Naive thymus-derived CD8-positive, alpha-beta T cell (primary cell): ENCODE data around the gene PRKCH. TPM values are rescaled to one million over a fixed set of nuclear protein-coding genes. Genes with fewer than 3 reads are reported as not detected.
"Not testable (repeated sequence)": the region's sequence is repeated elsewhere in the genome, so short reads cannot be mapped to it uniquely, and the experiment has no call there.

ENCODE experiments used
- ATAC-seq, 2 donors: fragments of 150-1000 bp; cut with Tn5 transposase in 1 of 2; sonication (Bioruptor Pico), chemical (Tn5 transposase) in 1 of 2; 1 replicate in 1 of 2; 2 replicates in 1 of 2; pipeline ENCODE4 v1.10.0; 2021; ENCODE audit warnings: mild to moderate bottlenecking in 2 of 2, moderate library complexity in 2 of 2
- POLR2A ChIA-PET: fragments of 350-600 bp; sonication (Branson Sonifier 250); formaldehyde crosslinking; loops from one replicate; lab custom pipeline; 2021; ENCODE audit warnings: antibody characterized with exemption; lab: Charles Lee
- DNase-seq, 10 donors: peaks; one replicate each; pipeline versions ENCODE4 v3.0.0 to v3.0.0-alpha.2; 2020 to 2022
- H3K27ac Mint-ChIP-seq, 10 donors: one replicate each; pipeline ENCODE4 v1.8.0; 2020 to 2022; ENCODE audit warnings: mild to moderate bottlenecking in 10 of 10, mixed read lengths in 10 of 10, moderate library complexity in 4 of 10, inconsistent platforms in 1 of 10
- H3K27me3 Mint-ChIP-seq, 5 donors: one replicate each; pipeline ENCODE4 v1.8.0; 2021 to 2022; ENCODE audit warnings: mixed read lengths in 5 of 5
- H3K36me3 Mint-ChIP-seq, 3 donors: one replicate each; pipeline ENCODE4 v1.8.0; 2020 to 2022; ENCODE audit warnings: mixed read lengths in 3 of 3, mild to moderate bottlenecking in 2 of 3, inconsistent platforms in 1 of 3
- H3K4me1 Mint-ChIP-seq, 4 donors: one replicate each; pipeline ENCODE4 v1.8.0; 2021 to 2022; ENCODE audit warnings: mixed read lengths in 4 of 4
- H3K4me3 Mint-ChIP-seq, 10 donors: one replicate each; pipeline ENCODE4 v1.8.0; 2020 to 2022; ENCODE audit warnings: mild to moderate bottlenecking in 10 of 10, mixed read lengths in 10 of 10, moderate library complexity in 6 of 10, inconsistent platforms in 1 of 10
- H3K9me3 Mint-ChIP-seq, 9 donors: one replicate each; pipeline ENCODE4 v1.8.0; 2020 to 2022; ENCODE audit warnings: mixed read lengths in 9 of 9, mild to moderate bottlenecking in 3 of 9, inconsistent platforms in 1 of 9, moderate library complexity in 1 of 9
- polyA plus RNA-seq, 3 donors: library from polyadenylated mRNA; unstranded; fragments of 300-500 nt; fragmentation: Illumina TruSeq; gene quantifications; one replicate each; pipeline ENCODE4 v1.2.3, GENCODE V29; 2021
- total RNA-seq, 8 experiments: library from RNA in 2 of 8; stranded (reverse) in 2 of 8; gene quantifications; one replicate each; pipeline ENCODE4 v1.2.3 and lab custom pipeline; 2021 to 2026

Gene PRKCH
- total and polyA plus RNA-seq, 5 experiments from 2014 or later: 184 to 306 (median 264) TPM

DNA sequence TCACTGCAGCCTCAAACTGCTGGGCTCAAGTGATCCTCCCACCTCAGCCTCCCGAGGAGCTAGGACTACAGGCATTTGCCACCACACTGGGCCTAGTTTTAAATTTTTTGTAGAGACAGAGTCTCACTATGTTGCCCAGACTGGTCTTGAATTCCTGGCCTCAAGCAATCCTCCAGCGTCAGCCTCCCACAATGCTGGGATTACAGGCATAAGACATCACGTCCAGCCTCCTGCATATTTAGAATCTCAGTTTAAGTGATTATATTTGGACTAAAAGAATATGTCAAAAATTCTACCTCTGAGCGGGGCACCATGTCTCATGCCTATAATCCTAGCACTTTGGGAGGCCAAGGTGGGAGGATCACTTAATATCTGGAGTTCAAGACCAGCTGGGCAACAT, 12.7 kb upstream of the PRKCH start:
- H3K27ac Mint-ChIP-seq, H3K4me3 Mint-ChIP-seq, POLR2A ChIA-PET, DNase-seq, H3K27me3 Mint-ChIP-seq, ATAC-seq: not testable (repeated sequence)
- peaks cover 21 to 59% (median 34%) of the 10 kb centered on the region in 3 donors for H3K36me3 Mint-ChIP-seq
- H3K4me1 Mint-ChIP-seq: peaks cover 8 to 18% (median 13%) of the 10 kb centered on the region in 4 donors
- peaks cover 8 to 53% (median 20%) of the 10 kb centered on the region in 9 donors for H3K9me3 Mint-ChIP-seq

- peaks cover 8 to 34% (median 33%) of the 10 kb centered on the region in 3 donors for H3K36me3 Mint-ChIP-seq
- ATAC-seq: no peak
- H3K27ac Mint-ChIP-seq: peak overlapping the region in 2 of 10 donors; percentile 22 to 56
- peaks cover 4 to 43% (median 26%) of the 10 kb centered on the region in 9 donors for H3K9me3 Mint-ChIP-seq
- H3K4me3 Mint-ChIP-seq: no peak overlapping the region
- POLR2A ChIA-PET: interaction anchor here (0.7 kb wide), 1 partner anchor 10 kb away, joined by 3 read pairs; no protein-coding TSS in a partner anchor
- no peaks in the 10 kb centered on the region for H3K4me1 Mint-ChIP-seq
- no peak for DNase-seq
- no peaks in the 10 kb centered on the region for H3K27me3 Mint-ChIP-seq
Observed at GRCh38 chr14:61315313-61315712, 6.1 kb upstream of the PRKCH start.

GRCh38 chr14:61319086-61319485, 2.3 kb upstream of the PRKCH start:
- ATAC-seq (no peak), DNase-seq (no peak)
- POLR2A ChIA-PET: interaction anchor here (3.4 to 12.5 kb wide), 2 partner anchors 16 to 38 kb away, joined by 12 to 259 read pairs; partner anchors contain the start of gene TMEM30B
- Mint-ChIP-seq H3K9me3 (peaks cover 0 to 12% (median 8%) of the 10 kb centered on the region in 9 donors), H3K4me3 (no peak overlapping the region), H3K36me3 (peaks cover 11 to 24% (median 16%) of the 10 kb centered on the region in 3 donors), H3K4me1 (peaks cover 6 to 13% (median 7%) of the 10 kb centered on the region in 4 donors), H3K27me3 (no peaks in the 10 kb centered on the region), H3K27ac (no peak overlapping the region)

DNA sequence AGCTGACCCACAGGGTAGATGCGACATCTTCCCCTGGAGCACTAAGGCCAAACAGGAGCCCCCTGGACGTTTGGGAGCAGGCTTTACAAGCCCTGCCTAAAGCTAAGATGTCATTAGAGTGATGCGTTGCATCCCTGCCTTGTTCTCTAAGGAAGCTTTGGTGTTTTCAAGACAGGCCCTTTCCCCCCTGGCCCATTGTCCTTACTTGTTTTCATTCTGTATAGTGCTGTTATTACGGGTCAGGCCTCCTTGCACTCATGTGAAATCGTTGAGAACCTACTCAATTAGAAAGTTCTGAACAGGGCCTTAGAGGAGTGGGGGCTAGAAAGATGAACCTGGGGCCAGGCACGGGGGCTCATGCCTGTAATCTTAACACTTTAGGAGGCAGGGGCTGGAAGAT, 1.7 kb upstream of the PRKCH start:
- H3K9me3 Mint-ChIP-seq: peaks cover 0 to 6% (median 4%) of the 10 kb centered on the region in 9 donors
- H3K36me3 Mint-ChIP-seq: peaks cover 12 to 20% (median 12%) of the 10 kb centered on the region in 3 donors
- ATAC-seq (no peak), DNase-seq (no peak)
- no peaks in the 10 kb centered on the region for H3K27me3 Mint-ChIP-seq
- H3K4me3 Mint-ChIP-seq: no peak overlapping the region
- H3K4me1 Mint-ChIP-seq: peaks cover 6 to 15% (median 11%) of the 10 kb centered on the region in 4 donors
- no peak overlapping the region for H3K27ac Mint-ChIP-seq
- POLR2A ChIA-PET: interaction anchor here (0.7 to 12.5 kb wide), 3 partner anchors 16 to 131 kb away, joined by 3 to 259 read pairs (median 12); partner anchors contain the start of gene TMEM30B

DNA sequence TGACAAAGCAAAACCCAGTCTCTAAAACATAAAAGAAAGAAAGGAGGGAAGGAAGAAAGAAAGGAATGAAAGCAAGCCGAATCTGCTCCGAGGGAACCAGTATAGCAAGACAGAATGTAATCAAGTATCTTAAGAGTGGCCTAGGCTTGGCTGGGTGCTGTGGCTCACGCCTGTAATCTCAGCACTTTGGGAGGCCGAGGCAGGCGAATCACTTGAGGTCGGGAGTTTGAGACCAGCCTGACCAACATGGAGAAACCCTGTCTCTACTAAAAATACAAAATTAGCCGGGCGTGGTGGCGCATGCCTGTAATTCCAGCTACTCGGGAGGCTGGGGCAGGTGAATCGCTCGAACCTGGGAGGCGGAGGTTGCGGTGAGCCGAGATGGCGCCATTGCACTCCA, 1.2 kb upstream of the PRKCH start:
- not testable (repeated sequence) for H3K4me3 Mint-ChIP-seq, H3K27ac Mint-ChIP-seq, H3K9me3 Mint-ChIP-seq, ATAC-seq, H3K27me3 Mint-ChIP-seq, DNase-seq
- Mint-ChIP-seq H3K36me3 (peaks cover 14 to 16% (median 15%) of the 10 kb centered on the region in 3 donors), H3K4me1 (peaks cover 9 to 19% (median 15%) of the 10 kb centered on the region in 4 donors)
- POLR2A ChIA-PET: interaction anchor here (0.7 to 12.5 kb wide), 4 partner anchors 15 to 130 kb away, joined by 3 to 259 read pairs (median 9); partner anchors contain the start of gene TMEM30B

DNA sequence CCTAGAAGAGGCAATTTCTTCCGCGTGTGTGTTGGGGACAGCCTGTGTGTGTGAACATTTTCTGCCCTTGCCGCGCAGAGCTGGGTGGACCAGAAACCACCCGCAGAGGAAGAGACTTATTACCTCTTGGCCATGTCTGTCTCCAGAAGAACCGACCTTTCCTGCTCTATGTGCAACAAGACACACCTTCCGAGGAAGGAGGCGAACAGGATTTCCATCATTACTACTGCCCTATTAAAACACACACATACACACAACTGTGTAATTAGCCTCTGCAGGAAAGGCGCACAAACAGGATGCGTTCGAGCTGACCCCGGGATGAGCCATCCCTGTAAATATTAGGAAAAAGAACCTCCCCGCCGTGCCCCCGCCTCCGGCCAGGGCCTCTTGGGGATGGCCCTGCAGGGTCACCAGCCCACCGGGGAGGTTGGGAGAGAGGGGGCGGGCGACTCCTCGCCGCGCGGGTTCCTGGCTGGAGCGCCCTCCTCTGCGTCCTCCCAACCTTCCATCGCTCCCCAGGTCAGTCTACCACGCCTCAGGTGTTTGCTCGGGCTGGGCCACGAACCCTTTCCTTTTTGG, 484 bp upstream of the PRKCH start:
- peaks cover 12 to 27% (median 20%) of the 10 kb centered on the region in 4 donors for H3K4me1 Mint-ChIP-seq
- DNase-seq (peak in 2 of 10 donors; percentile 23 to 64), ATAC-seq (no peak)
- POLR2A ChIA-PET: interaction anchor here (0.7 to 12.5 kb wide), 12 partner anchors 15 to 441 kb away, joined by 3 to 259 read pairs (median 6); partner anchors contain the start of genes SNAPC1 and TMEM30B
- H3K27ac Mint-ChIP-seq: peak overlapping the region in 5 of 10 donors; percentile 83 to 95 (median 91)
- H3K27me3 Mint-ChIP-seq: no peaks in the 10 kb centered on the region
- peaks cover 14 to 20% (median 19%) of the 10 kb centered on the region in 3 donors for H3K36me3 Mint-ChIP-seq
- H3K9me3 Mint-ChIP-seq: no peaks in the 10 kb centered on the region
- H3K4me3 Mint-ChIP-seq: peak overlapping the region in 7 of 10 donors; percentile 45 to 100 (median 75)

- DNase-seq (peak in 7 of 10 donors; percentile 34 to 70 (median 52)), ATAC-seq (peak; percentile 9 to 11)
- peaks cover 14 to 28% (median 26%) of the 10 kb centered on the region in 3 donors for H3K36me3 Mint-ChIP-seq
- POLR2A ChIA-PET: interaction anchor here (0.5 to 12.5 kb wide), 26 partner anchors 13 to 402 kb away, joined by 3 to 259 read pairs (median 5); partner anchors contain the start of genes HIF1A and TMEM30B
- H3K27me3 Mint-ChIP-seq: no peaks in the 10 kb centered on the region
- H3K27ac Mint-ChIP-seq: peak overlapping the region in 9 of 10 donors; percentile 95 to 99 (median 97)
- H3K9me3 Mint-ChIP-seq: no peaks in the 10 kb centered on the region
- H3K4me1 Mint-ChIP-seq: peaks cover 20 to 40% (median 32%) of the 10 kb centered on the region in 4 donors
- H3K4me3 Mint-ChIP-seq: peak overlapping the region in 9 of 10 donors; percentile 96 to 100 (median 98)
Observed at GRCh38 chr14:61322011-61322798, 826 bp downstream of the PRKCH start.

DNA sequence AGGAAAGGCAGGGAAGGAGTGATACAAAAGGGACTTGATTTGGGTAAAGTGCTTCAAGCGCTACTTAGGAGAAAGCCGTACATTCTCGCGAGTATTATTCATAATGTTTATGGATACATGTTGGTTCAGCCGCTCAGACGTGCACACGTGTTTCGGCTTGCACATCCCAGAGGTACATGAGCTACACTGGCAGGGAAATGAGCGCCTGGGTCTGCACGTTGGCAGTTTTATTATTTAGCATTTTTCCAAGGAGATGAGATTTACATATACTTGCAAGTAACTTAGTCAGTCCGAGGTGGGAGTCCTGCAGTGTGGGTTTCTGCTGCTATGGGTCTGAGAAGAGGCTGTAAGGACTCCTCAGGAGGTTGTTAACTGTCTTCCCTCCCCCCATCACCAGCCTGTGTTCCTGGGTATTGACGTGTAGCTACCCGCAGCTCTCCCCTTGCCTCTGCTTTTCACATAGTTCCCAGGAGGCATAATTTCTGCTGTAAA, 1.5 kb downstream of the PRKCH start:
- Mint-ChIP-seq H3K4me3 (peak overlapping the region in 9 of 10 donors; percentile 96 to 100 (median 98)), H3K27ac (peak overlapping the region in 9 of 10 donors; percentile 95 to 99 (median 97)), H3K9me3 (no peaks in the 10 kb centered on the region), H3K4me1 (peaks cover 23 to 46% (median 37%) of the 10 kb centered on the region in 4 donors), H3K36me3 (peaks cover 14 to 32% (median 27%) of the 10 kb centered on the region in 3 donors), H3K27me3 (no peaks in the 10 kb centered on the region)
- ATAC-seq (peak; percentile 46 to 56), DNase-seq (peak in 8 of 10 donors; percentile 43 to 83 (median 72))
- POLR2A ChIA-PET: interaction anchor here (0.8 to 12.5 kb wide), 20 partner anchors 13 to 372 kb away, joined by 3 to 259 read pairs (median 5); partner anchors contain the start of gene HIF1A

GRCh38 chr14:61323970-61324369, 2.6 kb downstream of the PRKCH start:
- Mint-ChIP-seq H3K36me3 (peaks cover 14 to 34% (median 29%) of the 10 kb centered on the region in 3 donors), H3K27ac (peak overlapping the region in 9 of 10 donors; percentile 95 to 99 (median 97)), H3K27me3 (no peaks in the 10 kb centered on the region), H3K4me1 (peaks cover 28 to 55% (median 46%) of the 10 kb centered on the region in 4 donors), H3K4me3 (peak overlapping the region in 9 of 10 donors; percentile 96 to 100 (median 98)), H3K9me3 (no peaks in the 10 kb centered on the region)
- ATAC-seq (no peak), DNase-seq (no peak)
- POLR2A ChIA-PET: interaction anchor here (0.5 to 12.5 kb wide), 9 partner anchors 12 to 131 kb away, joined by 3 to 259 read pairs (median 9); no protein-coding TSS in a partner anchor

- POLR2A ChIA-PET: interaction anchor here (5.0 to 12.5 kb wide), 2 partner anchors 10 to 21 kb away, joined by 53 to 259 read pairs; no protein-coding TSS in a partner anchor
- no peaks in the 10 kb centered on the region for H3K27me3 Mint-ChIP-seq
- ATAC-seq: no peak
- H3K4me1 Mint-ChIP-seq: peaks cover 34 to 67% (median 58%) of the 10 kb centered on the region in 4 donors
- H3K27ac Mint-ChIP-seq: peak overlapping the region in 9 of 10 donors; percentile 94 to 98 (median 97)
- H3K9me3 Mint-ChIP-seq: no peaks in the 10 kb centered on the region
- peaks cover 14 to 38% (median 36%) of the 10 kb centered on the region in 3 donors for H3K36me3 Mint-ChIP-seq
- H3K4me3 Mint-ChIP-seq: peak overlapping the region in 9 of 10 donors; percentile 79 to 100 (median 98)
- DNase-seq: no peak
Observed at GRCh38 chr14:61325166-61325565, 3.8 kb downstream of the PRKCH start.

GRCh38 chr14:61326146-61326545, 4.8 kb downstream of the PRKCH start:
- H3K4me1 Mint-ChIP-seq: peaks cover 33 to 70% (median 61%) of the 10 kb centered on the region in 4 donors
- POLR2A ChIA-PET: interaction anchor here (0.5 to 12.5 kb wide), 5 partner anchors 9 to 126 kb away, joined by 3 to 259 read pairs (median 3); no protein-coding TSS in a partner anchor

More at GRCh38 chr14:61326146-61326545, 4.8 kb downstream of the PRKCH start:
- ATAC-seq (no peak), DNase-seq (peak in 2 of 10 donors; percentile 43)
- H3K36me3 Mint-ChIP-seq: peaks cover 14 to 42% (median 40%) of the 10 kb centered on the region in 3 donors
- H3K27ac Mint-ChIP-seq: peak overlapping the region in 9 of 10 donors; percentile 94 to 98 (median 97)
- no peaks in the 10 kb centered on the region for H3K27me3 Mint-ChIP-seq
- H3K4me3 Mint-ChIP-seq: peak overlapping the region in 9 of 10 donors; percentile 84 to 100 (median 98)
- no peaks in the 10 kb centered on the region for H3K9me3 Mint-ChIP-seq
